Astrocyte of the cerebellum (primary cell): ENCODE measurements around the gene AWAT1.

Experiments
- DNase-seq: peaks from one replicate; pipeline ENCODE4 v3.0.0-alpha.2; 2011; ENCODE audit warnings: low read depth
- H3K4me3 ChIP-seq: 2 replicates; pipeline ENCODE4 v1.5.1; 2011; ENCODE audit warnings: mild to moderate bottlenecking, low read depth, low read length, moderate library complexity
- in situ Hi-C: cut with HindIII; loops from 2 replicates; pipeline ENCODE4 v1.10.0; 2017; ENCODE audit warnings: low sequenced_read_pairs
- TF ChIP-seq, protein P1 (sequence below): IDR thresholded peaks from 2 replicates; pipeline ENCODE4 v1.5.1; 2012; ENCODE audit warnings: low read length, low read depth, moderate library complexity, mild to moderate bottlenecking; ENCODE audit errors: missing control alignments

Gene AWAT1

DNA sequence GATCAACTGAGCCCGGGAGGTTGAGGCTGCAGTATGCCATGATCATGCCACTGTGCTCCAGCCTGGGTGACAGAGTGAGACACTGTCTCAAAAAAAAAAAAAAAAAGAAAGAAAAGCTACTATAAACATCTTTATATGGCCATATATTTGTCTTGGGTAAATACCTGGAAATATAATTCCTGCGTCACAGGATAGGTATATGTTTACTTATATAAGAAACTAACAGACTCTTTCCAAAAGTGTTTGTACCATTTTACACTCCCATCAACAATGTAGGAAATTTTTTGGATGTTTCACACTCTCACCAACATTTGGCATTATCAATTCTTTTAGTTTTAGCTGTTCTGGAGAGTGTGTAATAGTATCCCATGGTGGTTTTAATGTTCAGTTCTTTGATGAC is 12.8 kb downstream of the AWAT1 start:
- in situ Hi-C loops: no loop called here
- no peak for DNase-seq
- TF ChIP-seq, protein P1, sequence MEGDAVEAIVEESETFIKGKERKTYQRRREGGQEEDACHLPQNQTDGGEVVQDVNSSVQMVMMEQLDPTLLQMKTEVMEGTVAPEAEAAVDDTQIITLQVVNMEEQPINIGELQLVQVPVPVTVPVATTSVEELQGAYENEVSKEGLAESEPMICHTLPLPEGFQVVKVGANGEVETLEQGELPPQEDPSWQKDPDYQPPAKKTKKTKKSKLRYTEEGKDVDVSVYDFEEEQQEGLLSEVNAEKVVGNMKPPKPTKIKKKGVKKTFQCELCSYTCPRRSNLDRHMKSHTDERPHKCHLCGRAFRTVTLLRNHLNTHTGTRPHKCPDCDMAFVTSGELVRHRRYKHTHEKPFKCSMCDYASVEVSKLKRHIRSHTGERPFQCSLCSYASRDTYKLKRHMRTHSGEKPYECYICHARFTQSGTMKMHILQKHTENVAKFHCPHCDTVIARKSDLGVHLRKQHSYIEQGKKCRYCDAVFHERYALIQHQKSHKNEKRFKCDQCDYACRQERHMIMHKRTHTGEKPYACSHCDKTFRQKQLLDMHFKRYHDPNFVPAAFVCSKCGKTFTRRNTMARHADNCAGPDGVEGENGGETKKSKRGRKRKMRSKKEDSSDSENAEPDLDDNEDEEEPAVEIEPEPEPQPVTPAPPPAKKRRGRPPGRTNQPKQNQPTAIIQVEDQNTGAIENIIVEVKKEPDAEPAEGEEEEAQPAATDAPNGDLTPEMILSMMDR: no peak
- no peak overlapping the region for H3K4me3 ChIP-seq

DNA sequence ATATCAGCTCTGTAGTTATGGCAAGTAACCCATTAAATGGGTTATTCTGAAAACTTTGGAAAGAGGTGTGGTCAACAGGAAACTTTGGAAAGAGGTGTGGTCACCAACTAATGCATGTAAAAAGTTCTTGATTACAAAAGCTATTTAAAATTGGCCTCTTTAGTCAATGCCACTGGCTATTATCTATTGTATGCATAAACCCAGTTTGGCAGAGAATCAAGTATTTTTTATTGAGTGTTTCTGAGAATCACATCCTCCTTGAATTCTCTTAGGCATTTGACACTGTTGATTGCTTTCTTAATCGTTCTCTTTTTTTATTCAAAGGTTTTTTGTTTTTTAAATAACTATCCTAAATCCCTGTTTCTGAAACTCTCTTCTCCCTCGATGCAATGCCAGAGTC is 18.0 kb downstream of the AWAT1 start:
- H3K4me3 ChIP-seq: no peak overlapping the region
- TF ChIP-seq, protein P1: no peak
- in situ Hi-C loops: no loop called here
- no peak for DNase-seq

DNA sequence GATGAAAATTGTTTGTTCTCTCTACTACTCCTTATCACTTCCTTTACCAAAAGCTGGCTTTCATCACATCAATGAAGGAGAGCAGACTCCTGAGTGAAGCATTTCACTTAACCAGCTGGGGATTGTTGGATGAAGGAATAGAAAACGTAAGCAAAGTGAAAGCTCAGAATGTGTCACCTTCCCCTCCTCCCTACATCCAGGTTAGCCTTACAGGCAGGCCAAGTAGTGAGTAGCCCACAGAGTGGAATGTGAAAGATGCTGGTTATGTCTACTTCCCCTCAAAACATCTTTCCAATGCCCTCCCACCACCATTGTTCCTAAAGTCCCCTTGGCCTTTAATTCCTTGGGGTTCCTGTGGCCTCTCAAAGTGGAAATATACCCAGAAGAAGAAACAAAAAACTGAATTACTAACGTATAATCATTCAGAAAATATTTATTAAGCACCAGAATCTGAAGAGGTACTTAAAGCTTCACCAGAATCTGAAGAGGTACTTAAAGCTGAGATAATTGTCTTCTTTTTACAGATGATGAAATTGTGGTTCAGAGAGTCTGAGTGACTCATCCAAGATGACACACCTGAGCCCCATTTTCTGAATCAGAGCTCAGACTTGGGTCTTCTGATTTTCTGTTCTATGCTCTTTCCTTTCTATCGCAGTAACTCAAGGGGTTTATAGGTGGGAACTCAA is 19.1 kb downstream of the AWAT1 start:
- TF ChIP-seq, protein P1: no peak
- in situ Hi-C loops: no loop called here
- DNase-seq: no peak
- no peak overlapping the region for H3K4me3 ChIP-seq

DNA sequence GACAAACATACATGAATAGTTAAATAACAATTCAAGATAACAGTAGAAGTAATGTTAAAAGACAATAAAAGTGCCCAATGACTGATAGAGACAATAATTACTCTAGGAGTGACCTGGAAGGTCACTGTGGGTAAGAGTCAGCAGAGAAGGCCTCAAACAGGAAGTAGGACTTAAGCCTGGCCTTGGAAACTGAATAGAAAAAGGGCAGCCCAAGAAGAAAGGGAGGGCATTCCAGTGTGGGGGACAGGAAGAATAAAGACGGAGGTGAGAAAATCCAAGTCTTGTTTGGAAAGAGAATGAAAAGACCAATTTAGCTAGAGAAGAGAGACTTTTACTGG is 19.6 kb downstream of the AWAT1 start:
- TF ChIP-seq, protein P1: no peak
- H3K4me3 ChIP-seq: no peak overlapping the region
- DNase-seq: no peak
- in situ Hi-C loops: no loop called here

DNA sequence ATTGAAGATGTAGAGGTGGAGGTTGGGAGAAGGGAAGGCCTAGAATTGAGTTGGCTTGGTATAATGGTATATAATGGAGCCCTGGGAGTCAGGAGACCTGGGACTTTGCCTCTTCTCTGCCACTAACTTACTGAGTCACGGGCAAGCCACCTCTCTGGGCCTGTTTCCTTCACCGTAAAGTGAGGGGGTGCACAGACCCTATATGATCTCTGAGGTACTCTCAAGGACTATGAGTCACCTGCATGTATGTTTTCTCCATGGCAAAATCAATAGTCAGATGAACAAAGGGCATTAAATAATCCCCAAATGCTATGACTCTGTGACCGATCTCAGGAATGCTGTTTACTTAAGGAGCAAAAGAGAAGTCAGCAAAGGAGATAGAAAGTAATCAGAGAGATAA is 20.5 kb downstream of the AWAT1 start:
- TF ChIP-seq, protein P1: no peak
- DNase-seq: no peak
- H3K4me3 ChIP-seq: no peak overlapping the region
- in situ Hi-C loops: no loop called here

DNA sequence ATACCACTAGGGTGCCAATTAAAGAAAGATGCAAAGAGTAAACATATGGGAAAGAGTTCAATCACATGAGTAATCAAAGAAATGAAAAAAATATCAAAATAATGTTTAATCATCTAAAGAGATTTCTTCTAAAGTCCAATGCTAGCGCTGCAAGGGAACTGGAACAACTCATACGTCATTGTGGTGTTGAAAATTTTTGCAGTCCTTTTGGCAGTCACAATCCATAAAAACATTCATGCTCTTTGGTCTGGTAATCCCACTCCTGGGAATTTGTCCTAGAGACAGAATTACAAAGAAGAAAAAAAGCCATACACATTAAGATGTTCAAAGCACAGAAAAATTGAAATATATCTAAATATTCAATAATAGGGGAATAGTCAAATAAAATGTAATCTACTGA is 21.0 kb downstream of the AWAT1 start:
- in situ Hi-C loops: no loop called here
- DNase-seq: no peak
- TF ChIP-seq, protein P1: no peak
- H3K4me3 ChIP-seq: no peak overlapping the region
